ENCODE results near the gene EXD2. TPM values are rescaled to one million over a fixed set of nuclear protein-coding genes. Genes with fewer than 3 reads are reported as not detected.
A peak's percentile ranks its signal among the peaks of the same experiment; 100 is the strongest.

The EXD2 gene
- total RNA-seq, 1 experiment from 2014 or later, result 9.5 TPM

DNA sequence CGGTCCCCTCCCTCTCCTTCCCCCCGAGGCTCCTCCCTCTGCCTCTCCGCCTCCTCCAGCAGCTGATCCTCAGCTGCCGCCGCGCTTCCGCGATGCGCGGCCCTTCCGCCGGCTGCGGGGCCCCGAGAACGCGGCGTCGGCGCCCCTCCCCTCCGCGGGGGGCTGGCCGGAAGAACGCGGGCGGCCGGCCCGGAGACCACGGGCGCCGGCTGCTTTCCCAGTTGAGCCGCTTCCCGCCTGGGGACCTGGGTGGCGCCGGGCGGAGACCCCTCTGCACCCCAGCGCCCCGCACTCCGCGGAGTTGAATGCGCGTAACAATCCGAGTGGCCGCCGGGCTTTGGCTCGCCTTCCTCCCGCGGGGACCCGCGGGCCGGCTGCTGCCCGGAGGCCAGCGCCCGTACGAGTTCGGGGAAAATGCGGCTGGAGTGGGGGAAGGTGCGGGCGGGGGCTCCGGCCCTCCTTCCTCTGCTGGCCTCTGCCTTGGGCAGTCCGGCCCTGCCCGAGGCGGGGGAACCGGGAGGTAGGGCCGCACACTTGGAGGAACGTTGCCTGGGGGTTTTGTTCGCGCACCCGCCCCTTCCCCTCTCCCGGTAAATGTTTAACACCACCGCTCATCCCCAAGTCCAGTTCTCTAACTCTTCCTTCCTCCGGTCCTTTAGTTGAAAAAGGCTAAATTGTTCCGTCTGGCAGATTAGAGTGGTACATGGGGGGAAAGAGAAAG is 38.0 kb upstream of the EXD2 start:
- ChIA-PET CTCF (interaction anchor here (0.6 kb wide), 1 partner anchor 33 kb away, joined by 3 read pairs; no protein-coding TSS in a partner anchor), POLR2A (interaction anchor here (0.7 kb wide), 1 partner anchor 1355 kb away, joined by 4 read pairs; no protein-coding TSS in a partner anchor)
- H3K36me3 ChIP-seq (ENCODE audit: control insufficient read depth, insufficient read depth, low read length), result peaks cover 3% of the 10 kb centered on the region
- ATAC-seq, result peak; percentile 95
- peak overlapping the region; percentile 81 for H3K27ac ChIP-seq (ENCODE audit: low read length)
- H3K9me3 ChIP-seq (ENCODE audit: control insufficient read depth, insufficient read depth, low read depth, low read length), result no peaks in the 10 kb centered on the region
- intact Hi-C loops (cut with micrococcal nuclease; ENCODE audit: unreplicated experiment), result no loop called here
- in situ Hi-C loops (cut with HindIII; ENCODE audit: low pct_unique_long_range_greater_than_20kb, low sequenced_read_pairs), result no loop called here
- H3K27me3 ChIP-seq (ENCODE audit: control insufficient read depth, insufficient read depth, low read length), result no peaks in the 10 kb centered on the region
- peaks cover 25% of the 10 kb centered on the region for H3K4me1 ChIP-seq (ENCODE audit: control insufficient read depth, insufficient read depth, low read length)
- BruUV-seq (replicated peaks), result no TSS peak
- peak overlapping the region; percentile 66 to 82 for H3K4me3 ChIP-seq (ENCODE audit: low read depth in 2 of 2, low read length in 2 of 2)
- DNase-seq (ENCODE audit: low read depth, low spot score), result no peak
- TF ChIP-seq, protein P1, sequence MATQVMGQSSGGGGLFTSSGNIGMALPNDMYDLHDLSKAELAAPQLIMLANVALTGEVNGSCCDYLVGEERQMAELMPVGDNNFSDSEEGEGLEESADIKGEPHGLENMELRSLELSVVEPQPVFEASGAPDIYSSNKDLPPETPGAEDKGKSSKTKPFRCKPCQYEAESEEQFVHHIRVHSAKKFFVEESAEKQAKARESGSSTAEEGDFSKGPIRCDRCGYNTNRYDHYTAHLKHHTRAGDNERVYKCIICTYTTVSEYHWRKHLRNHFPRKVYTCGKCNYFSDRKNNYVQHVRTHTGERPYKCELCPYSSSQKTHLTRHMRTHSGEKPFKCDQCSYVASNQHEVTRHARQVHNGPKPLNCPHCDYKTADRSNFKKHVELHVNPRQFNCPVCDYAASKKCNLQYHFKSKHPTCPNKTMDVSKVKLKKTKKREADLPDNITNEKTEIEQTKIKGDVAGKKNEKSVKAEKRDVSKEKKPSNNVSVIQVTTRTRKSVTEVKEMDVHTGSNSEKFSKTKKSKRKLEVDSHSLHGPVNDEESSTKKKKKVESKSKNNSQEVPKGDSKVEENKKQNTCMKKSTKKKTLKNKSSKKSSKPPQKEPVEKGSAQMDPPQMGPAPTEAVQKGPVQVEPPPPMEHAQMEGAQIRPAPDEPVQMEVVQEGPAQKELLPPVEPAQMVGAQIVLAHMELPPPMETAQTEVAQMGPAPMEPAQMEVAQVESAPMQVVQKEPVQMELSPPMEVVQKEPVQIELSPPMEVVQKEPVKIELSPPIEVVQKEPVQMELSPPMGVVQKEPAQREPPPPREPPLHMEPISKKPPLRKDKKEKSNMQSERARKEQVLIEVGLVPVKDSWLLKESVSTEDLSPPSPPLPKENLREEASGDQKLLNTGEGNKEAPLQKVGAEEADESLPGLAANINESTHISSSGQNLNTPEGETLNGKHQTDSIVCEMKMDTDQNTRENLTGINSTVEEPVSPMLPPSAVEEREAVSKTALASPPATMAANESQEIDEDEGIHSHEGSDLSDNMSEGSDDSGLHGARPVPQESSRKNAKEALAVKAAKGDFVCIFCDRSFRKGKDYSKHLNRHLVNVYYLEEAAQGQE (IDR thresholded peaks at IDR 0.05; ENCODE audit: insufficient read depth in 1 of 2, low read depth in 2 of 2, low read length in 1 of 2), result no peak
- TF ChIP-seq, protein P2, sequence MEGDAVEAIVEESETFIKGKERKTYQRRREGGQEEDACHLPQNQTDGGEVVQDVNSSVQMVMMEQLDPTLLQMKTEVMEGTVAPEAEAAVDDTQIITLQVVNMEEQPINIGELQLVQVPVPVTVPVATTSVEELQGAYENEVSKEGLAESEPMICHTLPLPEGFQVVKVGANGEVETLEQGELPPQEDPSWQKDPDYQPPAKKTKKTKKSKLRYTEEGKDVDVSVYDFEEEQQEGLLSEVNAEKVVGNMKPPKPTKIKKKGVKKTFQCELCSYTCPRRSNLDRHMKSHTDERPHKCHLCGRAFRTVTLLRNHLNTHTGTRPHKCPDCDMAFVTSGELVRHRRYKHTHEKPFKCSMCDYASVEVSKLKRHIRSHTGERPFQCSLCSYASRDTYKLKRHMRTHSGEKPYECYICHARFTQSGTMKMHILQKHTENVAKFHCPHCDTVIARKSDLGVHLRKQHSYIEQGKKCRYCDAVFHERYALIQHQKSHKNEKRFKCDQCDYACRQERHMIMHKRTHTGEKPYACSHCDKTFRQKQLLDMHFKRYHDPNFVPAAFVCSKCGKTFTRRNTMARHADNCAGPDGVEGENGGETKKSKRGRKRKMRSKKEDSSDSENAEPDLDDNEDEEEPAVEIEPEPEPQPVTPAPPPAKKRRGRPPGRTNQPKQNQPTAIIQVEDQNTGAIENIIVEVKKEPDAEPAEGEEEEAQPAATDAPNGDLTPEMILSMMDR (IDR thresholded peaks at IDR 0.05), result no peak
- no peak for TF ChIP-seq TCF7L2 (IDR thresholded peaks at IDR 0.05; ENCODE audit: low read depth, low read length)
- peak; percentile 1; the same call in 1 of the 2 replicates for TF ChIP-seq SIN3A (IDR thresholded peaks at IDR 0.05; ENCODE audit: borderline replicate concordance, insufficient read depth, low read depth, low read length)
- TF ChIP-seq POLR2AphosphoS5 (IDR thresholded peaks at IDR 0.05; ENCODE audit: low read depth, low read length), result no peak

DNA sequence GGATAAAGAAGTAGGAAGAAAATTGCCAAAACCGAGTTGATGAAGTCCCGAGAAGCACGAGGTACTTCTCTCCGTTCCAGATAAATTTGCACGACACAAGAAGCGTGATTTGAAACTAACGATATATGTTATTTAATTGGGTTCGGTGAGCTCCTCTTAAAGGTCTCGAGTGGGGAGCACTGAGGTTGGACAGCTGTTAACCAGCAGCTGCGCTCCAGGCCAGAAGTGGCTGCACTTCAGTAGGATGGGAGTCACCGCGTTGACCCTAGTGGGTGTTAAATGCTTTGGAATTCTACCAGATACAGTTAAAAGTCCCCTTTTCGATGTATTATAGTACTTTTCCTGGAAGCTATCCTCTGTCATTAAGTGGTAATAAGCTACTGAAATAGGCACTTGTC is 37.4 kb upstream of the EXD2 start:
- DNase-seq (ENCODE audit: low read depth, low spot score) (no peak), ATAC-seq (no peak)
- TF ChIP-seq POLR2AphosphoS5 (IDR thresholded peaks at IDR 0.05; ENCODE audit: low read depth, low read length), result no peak
- no peak for TF ChIP-seq TCF7L2 (IDR thresholded peaks at IDR 0.05; ENCODE audit: low read depth, low read length)
- TF ChIP-seq, protein P1 (IDR thresholded peaks at IDR 0.05; ENCODE audit: insufficient read depth in 1 of 2, low read depth in 2 of 2, low read length in 1 of 2), result no peak
- TF ChIP-seq, protein P2 (IDR thresholded peaks at IDR 0.05), result no peak
- TF ChIP-seq SIN3A (IDR thresholded peaks at IDR 0.05; ENCODE audit: borderline replicate concordance, insufficient read depth, low read depth, low read length), result no peak
- no peaks in the 10 kb centered on the region for H3K27me3 ChIP-seq (ENCODE audit: control insufficient read depth, insufficient read depth, low read length)
- peak overlapping the region; percentile 66 to 82 for H3K4me3 ChIP-seq (ENCODE audit: low read depth in 2 of 2, low read length in 2 of 2)
- peak overlapping the region; percentile 81 for H3K27ac ChIP-seq (ENCODE audit: low read length)
- in situ Hi-C loops (cut with HindIII; ENCODE audit: low pct_unique_long_range_greater_than_20kb, low sequenced_read_pairs) (no loop called here), intact Hi-C loops (cut with micrococcal nuclease; ENCODE audit: unreplicated experiment) (no loop called here)
- no TSS peak for BruUV-seq (replicated peaks)
- POLR2A ChIA-PET, result no interaction called here
- no peaks in the 10 kb centered on the region for H3K9me3 ChIP-seq (ENCODE audit: control insufficient read depth, insufficient read depth, low read depth, low read length)
- CTCF ChIA-PET, result no interaction called here
- peaks cover 25% of the 10 kb centered on the region for H3K4me1 ChIP-seq (ENCODE audit: control insufficient read depth, insufficient read depth, low read length)
- H3K36me3 ChIP-seq (ENCODE audit: control insufficient read depth, insufficient read depth, low read length), result peaks cover 3% of the 10 kb centered on the region; the same call in 1 of the 2 replicates

Measured in Panc1 (cell line).